Kidney epithelial cell (primary cell): ENCODE measurements around the gene STK17B. TPM values are rescaled to one million over a fixed set of nuclear protein-coding genes. Genes with fewer than 3 reads are reported as not detected.

Experiments used
- DNase-seq: peaks from one replicate; pipeline ENCODE4 v3.0.0-alpha.2; 2010; ENCODE audit warnings: low read depth
- H3K27me3 ChIP-seq: 2 replicates; pipeline ENCODE4 v1.6.0; 2011; ENCODE audit warnings: low read length; ENCODE audit not compliant: control insufficient read depth, insufficient read depth
- H3K36me3 ChIP-seq: 2 replicates; pipeline ENCODE4 v1.5.1; 2011; ENCODE audit warnings: low read length; ENCODE audit not compliant: control insufficient read depth, insufficient read depth
- H3K4me3 ChIP-seq: 2 replicates; pipeline ENCODE4 v1.5.1; 2011; ENCODE audit warnings: low read depth, mild to moderate bottlenecking, control low read depth, low read length
- CTCF ChIP-seq: IDR thresholded peaks from 2 replicates; pipeline ENCODE4 v1.5.1; 2011; ENCODE audit warnings: mild to moderate bottlenecking, moderate library complexity, low read length, control low read depth, inconsistent platforms; ENCODE audit not compliant: insufficient read depth, poor library complexity, severe bottlenecking
- total RNA-seq: library from RNA; depleted of rRNA; stranded (reverse); fragments of >200 nt; gene quantifications from 2 replicates; pipeline ENCODE4 v1.2.3, GENCODE V29; 2015

The STK17B gene
- total RNA-seq, 1 donor from 2014 or later, result 8.2 TPM

- no peak for TF ChIP-seq CTCF
- Histone ChIP-seq H3K36me3 (no peaks in the 10 kb centered on the region), H3K4me3 (no peak overlapping the region), H3K27me3 (no peaks in the 10 kb centered on the region)
- no peak for DNase-seq
These were observed 2.1 kb upstream of the STK17B start for GRCh38 chr2:196173505-196173904.

DNA sequence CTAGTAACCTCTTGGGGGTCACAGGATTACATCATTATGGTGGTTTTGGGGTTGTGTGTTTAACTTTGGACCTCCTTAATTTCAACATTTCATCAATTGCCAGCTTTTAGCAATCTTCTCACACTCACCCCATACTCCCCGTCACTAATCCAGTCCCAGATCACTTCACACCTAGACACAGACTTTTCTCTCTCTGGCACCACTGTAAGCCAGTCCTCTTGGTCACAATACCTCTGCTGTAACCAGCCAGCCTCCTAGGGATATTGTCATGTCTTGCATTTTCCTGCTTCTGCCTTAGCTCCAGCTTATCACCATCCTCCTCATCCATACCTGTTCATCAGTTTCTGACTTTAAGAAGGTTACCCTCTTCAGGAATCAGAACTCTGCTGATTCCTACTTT, 1.6 kb upstream of the STK17B start:
- no peak for TF ChIP-seq CTCF
- no peaks in the 10 kb centered on the region for H3K36me3 ChIP-seq
- H3K4me3 ChIP-seq, result no peak overlapping the region
- DNase-seq, result no peak
- no peaks in the 10 kb centered on the region for H3K27me3 ChIP-seq

DNA sequence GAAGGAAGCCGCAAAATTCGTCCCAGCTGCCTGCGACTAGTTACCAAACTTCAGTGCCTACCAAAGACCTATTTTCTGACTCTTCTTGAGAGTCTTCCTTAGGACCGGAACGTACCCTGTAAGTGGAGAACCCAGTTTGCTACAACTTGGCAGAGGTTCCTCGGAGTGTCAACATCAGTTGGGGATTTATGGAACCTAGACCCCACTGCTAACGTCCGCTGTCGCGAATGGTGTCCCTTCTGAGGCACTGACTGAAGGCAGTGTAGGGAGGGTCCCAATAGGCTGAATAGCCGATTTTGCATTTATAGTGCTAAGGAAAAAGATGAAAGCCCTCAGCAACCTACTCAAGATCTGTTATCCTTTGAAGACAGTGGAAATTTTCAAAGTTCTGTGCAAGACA, 568 bp upstream of the STK17B start:
- H3K36me3 ChIP-seq, result no peaks in the 10 kb centered on the region
- TF ChIP-seq CTCF, result no peak
- H3K4me3 ChIP-seq, result peak overlapping the region; percentile 96
- no peaks in the 10 kb centered on the region for H3K27me3 ChIP-seq
- DNase-seq, result no peak

DNA sequence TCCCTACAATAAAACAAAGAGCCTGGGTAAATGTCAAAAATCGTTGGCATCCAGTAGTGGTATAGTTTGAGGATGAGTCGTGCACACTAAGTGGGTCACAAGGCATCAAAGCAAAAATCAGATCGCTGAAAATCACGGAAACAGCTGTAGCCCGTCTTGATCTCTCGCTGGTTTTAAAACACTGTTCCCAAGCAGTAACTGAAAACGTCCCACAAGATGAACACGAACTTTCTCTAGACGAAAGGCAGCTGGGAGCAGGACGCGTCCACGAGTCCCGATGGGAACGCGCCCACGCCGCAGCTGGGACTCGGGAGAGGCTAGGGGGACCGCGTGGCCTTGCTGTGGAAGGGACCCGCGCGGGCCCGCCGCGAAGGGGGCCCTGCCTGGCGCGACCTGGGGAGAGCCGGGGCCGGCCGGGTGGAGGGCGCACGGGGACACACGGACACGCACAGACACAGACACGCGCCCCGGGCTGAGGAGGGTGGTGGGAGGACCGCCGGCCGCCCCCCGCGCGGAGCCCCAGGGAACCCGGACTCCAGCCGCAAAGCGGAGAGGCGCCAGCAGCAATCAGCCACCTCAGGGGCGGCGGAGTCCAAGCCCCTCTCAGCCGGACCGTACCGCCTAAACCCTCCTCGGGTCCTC, 651 bp downstream of the STK17B start:
- TF ChIP-seq CTCF, result no peak
- H3K4me3 ChIP-seq, result peak overlapping the region; percentile 96
- H3K36me3 ChIP-seq, result no peaks in the 10 kb centered on the region
- no peak for DNase-seq
- no peaks in the 10 kb centered on the region for H3K27me3 ChIP-seq

DNA sequence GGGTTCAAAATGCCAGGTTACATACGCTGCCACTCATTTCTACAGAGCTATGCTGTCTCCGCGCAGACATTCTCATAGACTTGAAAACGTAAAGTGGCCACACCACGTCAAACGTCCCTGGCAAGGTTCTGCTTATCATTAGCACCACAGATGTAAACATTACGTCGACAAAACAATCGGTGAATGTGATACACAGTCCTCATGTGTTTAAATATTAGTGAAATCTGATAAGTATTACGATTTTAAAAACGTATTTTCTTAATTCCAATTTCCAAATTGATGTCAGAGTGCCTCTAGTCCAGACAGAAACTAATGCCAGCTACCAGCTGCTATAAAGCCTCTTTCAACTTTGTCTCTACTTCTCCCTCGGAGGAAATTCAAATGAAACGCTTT, 1.2 kb downstream of the STK17B start:
- Histone ChIP-seq H3K36me3 (no peaks in the 10 kb centered on the region), H3K4me3 (peak overlapping the region; percentile 96), H3K27me3 (no peaks in the 10 kb centered on the region)
- DNase-seq, result no peak
- TF ChIP-seq CTCF, result no peak

- Histone ChIP-seq H3K36me3 (no peaks in the 10 kb centered on the region), H3K4me3 (peak overlapping the region; percentile 96), H3K27me3 (no peaks in the 10 kb centered on the region)
- no peak for TF ChIP-seq CTCF
- DNase-seq, result no peak
These were observed 1.9 kb downstream of the STK17B start for GRCh38 chr2:196169516-196169915.
